HepG2 (cell line): ENCODE data around the gene CAPZB. TPM values are rescaled to one million over a fixed set of nuclear protein-coding genes. Genes with fewer than 3 reads are reported as not detected.

Experiments
- ATAC-seq: fragments of 200-7000 bp; cut with Tn5 transposase; 3 replicates; pipeline ENCODE4 v1.9.1; 2020; ENCODE audit warnings: mild to moderate bottlenecking, moderate library complexity
- BruUV-seq: library from RNA; stranded (reverse); fragments of 400-500 nt; replicated peaks from 2 replicates; lab custom pipeline; 2021; lab: Mats Ljungman, UMichigan
- CTCF ChIA-PET: fragments of 300-600 bp; formaldehyde crosslinking; extraction: SDS; loops from one replicate; lab custom pipeline; 2021; ENCODE audit warnings: low total read pairs, inconsistent platforms, low intra/inter-chr PET ratio; lab: Yijun Ruan, JAX
- POLR2A ChIA-PET: fragments of 350-600 bp; sonication (Branson Sonifier 250); formaldehyde crosslinking; loops from one replicate; lab custom pipeline; 2020; ENCODE audit warnings: antibody characterized with exemption, inconsistent platforms; lab: Yijun Ruan, JAX
- DNase-seq: peaks from one replicate; pipeline ENCODE4 v3.0.0-alpha.2; 2015; ENCODE audit warnings: low spot score
- FAIRE-seq: peaks from 3 replicates; lab custom pipeline; 2011; peaks lifted over from hg19 to GRCh38; lab: Jason Lieb, UNC
- H2AFZ ChIP-seq: one replicate; pipeline ENCODE4 v1.6.1; 2011; ENCODE audit warnings: low read length, inconsistent platforms
- H3K27ac ChIP-seq: fragments of 300-600 bp; 3 replicates; pipeline ENCODE4 v1.8.0; 2011; ENCODE audit warnings: mixed run types, mild to moderate bottlenecking, mixed read lengths, low read length, inconsistent platforms; ENCODE audit not compliant: insufficient read depth; ENCODE audit errors: extremely low read length
- H3K27me3 ChIP-seq, 2 experiments: fragments of 200-600 bp in 1 of 2; 2 replicates in 1 of 2; 3 replicates in 1 of 2; pipeline versions ENCODE4 v1.6.0 to v1.8.0; 2011; ENCODE audit warnings: low read length in 2 of 2, mild to moderate bottlenecking in 2 of 2, moderate library complexity in 2 of 2, inconsistent platforms in 1 of 2; ENCODE audit not compliant: insufficient read depth in 2 of 2, control insufficient read depth in 1 of 2
- H3K36me3 ChIP-seq, 2 experiments: fragments of 200-600 bp in 1 of 2; replicated peaks in 1 of 2; 2 replicates in 1 of 2; 3 replicates in 1 of 2; pipeline versions ENCODE4 v1.5.1 to v1.8.0; 2011; ENCODE audit warnings: low read length in 2 of 2, inconsistent platforms in 1 of 2; ENCODE audit not compliant: insufficient read depth in 2 of 2, control insufficient read depth in 1 of 2
- H3K4me1 ChIP-seq: 2 replicates; pipeline ENCODE4 v1.5.1; 2012; ENCODE audit warnings: low read length, inconsistent platforms; ENCODE audit not compliant: insufficient read depth
- H3K4me2 ChIP-seq: 2 replicates; pipeline ENCODE4 v1.6.0; 2011; ENCODE audit warnings: low read depth, low read length, inconsistent platforms
- H3K4me3 ChIP-seq, 3 experiments: fragments of 200-600 bp in 1 of 3; sonication (generic), shearing (Covaris generic) in 1 of 3; replicated peaks in 1 of 3; 2 replicates each; pipeline ENCODE4 v1.5.1; 2011 to 2016; ENCODE audit warnings: low read length in 3 of 3, inconsistent platforms in 2 of 3, low read depth in 2 of 3, mild to moderate bottlenecking in 2 of 3, control low read depth in 1 of 3, mixed read lengths in 1 of 3; ENCODE audit not compliant: insufficient read depth in 1 of 3
- H3K79me2 ChIP-seq: one replicate; pipeline ENCODE4 v1.6.1; 2011; ENCODE audit warnings: low read length, inconsistent platforms; ENCODE audit not compliant: insufficient read depth
- H3K9ac ChIP-seq: 2 replicates; pipeline ENCODE4 v1.6.0; 2011; ENCODE audit warnings: mild to moderate bottlenecking, low read depth, low read length, inconsistent platforms; ENCODE audit not compliant: insufficient read depth
- H3K9me3 ChIP-seq: 2 replicates; pipeline ENCODE4 v1.5.1; 2012; ENCODE audit warnings: mild to moderate bottlenecking, low read length
- H4K20me1 ChIP-seq: 2 replicates; pipeline ENCODE4 v1.6.0; 2011; ENCODE audit warnings: inconsistent platforms, mild to moderate bottlenecking, low read length, moderate library complexity; ENCODE audit not compliant: insufficient read depth
- CENPT ChIP-seq: sonication (generic); formaldehyde crosslinking; IDR thresholded peaks from 2 replicates; pipeline ENCODE4 v1.8.0; 2022; ENCODE audit warnings: low read depth, mild to moderate bottlenecking, moderate library complexity, missing genetic modification reagents
- ETV5 ChIP-seq: IDR thresholded peaks from 2 replicates; pipeline ENCODE4 v1.6.1; 2018; ENCODE audit warnings: missing biosample characterization, missing genetic modification reagents, inconsistent platforms, borderline replicate concordance
- JUND ChIP-seq: sonication (generic); formaldehyde crosslinking; IDR thresholded peaks from 2 replicates; pipeline ENCODE4 v1.8.0; 2022; ENCODE audit warnings: mild to moderate bottlenecking, missing genetic modification reagents
- RFX3 ChIP-seq: IDR thresholded peaks from 2 replicates; pipeline ENCODE4 v1.6.1; 2016; ENCODE audit warnings: missing biosample characterization, missing genetic modification reagents
- TCF12 ChIP-seq, 2 experiments: fragments of 450-650 bp in 1 of 2; sonication (generic) in 1 of 2; formaldehyde crosslinking in 1 of 2; IDR thresholded peaks; 2 replicates each; pipeline versions ENCODE4 v1.6.1 to v1.8.0; 2017 to 2022; ENCODE audit warnings: antibody characterized with exemption in 1 of 2, mild to moderate bottlenecking in 1 of 2, missing genetic modification reagents in 1 of 2, moderate library complexity in 1 of 2
- ZNF263 ChIP-seq: sonication (generic); formaldehyde crosslinking; IDR thresholded peaks from 2 replicates; pipeline ENCODE4 v1.4.0; 2020; ENCODE audit warnings: missing genetic modification reagents
- ZNF274 ChIP-seq: sonication (generic); formaldehyde crosslinking; IDR thresholded peaks from 2 replicates; pipeline ENCODE4 v1.5.1; 2020; ENCODE audit warnings: mild to moderate bottlenecking, missing genetic modification reagents
- ZNF44 ChIP-seq: sonication (generic); formaldehyde crosslinking; IDR thresholded peaks from 2 replicates; pipeline ENCODE4 v1.5.1; 2020; ENCODE audit warnings: mild to moderate bottlenecking, missing genetic modification reagents
- ZNF687 ChIP-seq: sonication (generic); formaldehyde crosslinking; IDR thresholded peaks from 2 replicates; pipeline ENCODE4 v1.5.1; 2020; ENCODE audit warnings: mild to moderate bottlenecking, missing genetic modification reagents, moderate library complexity
- ZNF691 ChIP-seq: sonication (generic); formaldehyde crosslinking; IDR thresholded peaks from 2 replicates; pipeline ENCODE4 v1.4.0; 2020; ENCODE audit warnings: missing genetic modification reagents, low read depth, mild to moderate bottlenecking, borderline replicate concordance
- WGBS: methylation state at CpG from one replicate; pipeline ENCODE4 v1.1.6; 2017; ENCODE audit warnings: low lambda C conversion rate; 5-methylcytosine and 5-hydroxymethylcytosine counted together
- in situ Hi-C: cut with HindIII; loops from 2 replicates; pipeline ENCODE4 v1.10.0; 2017; ENCODE audit warnings: low pct_unique_long_range_greater_than_20kb; ENCODE audit not compliant: extremely low pct_ligation_motif_present
- intact Hi-C: fragments of 100-400 bp; cut with micrococcal nuclease; formaldehyde crosslinking; loops from one replicate; pipeline ENCODE4 v1.10.0; 2022; ENCODE audit not compliant: unreplicated experiment
- polyA plus RNA-seq, 8 experiments: library from polyadenylated mRNA; depleted of rRNA in 3 of 8; stranded (reverse) in 7 of 8; unstranded in 1 of 8; fragments of >200 nt; fragmentation: Illumina TruSeq in 4 of 8; extraction: Trizol in 4 of 8; gene quantifications; 2 replicates each; pipeline versions ENCODE4 v1.2.1 to v1.2.3, GENCODE V29; 2011 to 2016; ENCODE audit warnings: low read depth in 4 of 8, missing spikeins in 1 of 8, mixed read lengths in 1 of 8; ENCODE audit not compliant: insufficient read depth in 1 of 8
- total RNA-seq, 5 experiments: library from RNA; depleted of rRNA; stranded (reverse); fragments of >200 nt; fragmentation: Illumina TruSeq; extraction: Trizol; gene quantifications; 2 replicates each; pipeline ENCODE4 v1.2.3, GENCODE V29; 2016; ENCODE audit warnings: low read depth in 1 of 5
- TF ChIP-seq, protein P1 (sequence below): sonication (generic); formaldehyde crosslinking; IDR thresholded peaks from 2 replicates; pipeline ENCODE4 v1.5.1; 2020; ENCODE audit warnings: mild to moderate bottlenecking, moderate library complexity, missing genetic modification reagents
- TF ChIP-seq, protein P2 (sequence below): sonication (generic); formaldehyde crosslinking; IDR thresholded peaks from 2 replicates; pipeline ENCODE4 v1.5.0; 2020; ENCODE audit warnings: mild to moderate bottlenecking, missing genetic modification reagents, moderate library complexity

The CAPZB gene
- total and polyA plus RNA-seq, 2 of the 13 experiments (the other 11 are each of a cell fraction or from before 2014, with no cell fraction given): 58.9 to 76.9 TPM

- H2AFZ ChIP-seq: no peak overlapping the region
- H3K4me2 ChIP-seq: no peak overlapping the region
- CTCF ChIA-PET: interaction anchor here (1.2 to 1.4 kb wide), 3 partner anchors 45 to 312 kb away, joined by 3 to 4 read pairs (median 4); no protein-coding TSS in a partner anchor
- H3K9me3 ChIP-seq: no peaks in the 10 kb centered on the region
- no peak overlapping the region for H3K4me3 ChIP-seq
- H3K27me3 ChIP-seq: no peaks in the 10 kb centered on the region
- H3K4me1 ChIP-seq: peaks cover 36% of the 10 kb centered on the region
- H3K9ac ChIP-seq: no peak overlapping the region
- WGBS: 79% methylated on average over 18 of the region's 25 CpGs
- no peaks in the 10 kb centered on the region for H3K79me2 ChIP-seq
- no peak overlapping the region for H3K27ac ChIP-seq
- FAIRE-seq: peak; percentile 82
- peak; percentile 8; the same call in 2 of the 3 replicates for ATAC-seq
- intact Hi-C loops: no loop called here
- H3K36me3 ChIP-seq: peaks cover 25 to 30% of the 10 kb centered on the region in 2 experiments; a peak in 4 of 5 replicates
- H4K20me1 ChIP-seq: no peaks in the 10 kb centered on the region
- in situ Hi-C loops: loop anchor here (5.0 kb wide), 2 partner anchors 46 to 306 kb away; no protein-coding TSS in a partner anchor
- peak; percentile 48 for DNase-seq
- POLR2A ChIA-PET: no interaction called here
- BruUV-seq: no TSS peak
- TF ChIP-seq ZNF687 (CRISPR knock-in tag): peak; percentile 43
- TF ChIP-seq RFX3 (CRISPR knock-in tag): no peak
- TF ChIP-seq JUND (CRISPR knock-in tag): no peak
- peak; percentile 89 for TF ChIP-seq ZNF263
- TF ChIP-seq ETV5 (CRISPR knock-in tag): no peak
- TF ChIP-seq, protein P1, sequence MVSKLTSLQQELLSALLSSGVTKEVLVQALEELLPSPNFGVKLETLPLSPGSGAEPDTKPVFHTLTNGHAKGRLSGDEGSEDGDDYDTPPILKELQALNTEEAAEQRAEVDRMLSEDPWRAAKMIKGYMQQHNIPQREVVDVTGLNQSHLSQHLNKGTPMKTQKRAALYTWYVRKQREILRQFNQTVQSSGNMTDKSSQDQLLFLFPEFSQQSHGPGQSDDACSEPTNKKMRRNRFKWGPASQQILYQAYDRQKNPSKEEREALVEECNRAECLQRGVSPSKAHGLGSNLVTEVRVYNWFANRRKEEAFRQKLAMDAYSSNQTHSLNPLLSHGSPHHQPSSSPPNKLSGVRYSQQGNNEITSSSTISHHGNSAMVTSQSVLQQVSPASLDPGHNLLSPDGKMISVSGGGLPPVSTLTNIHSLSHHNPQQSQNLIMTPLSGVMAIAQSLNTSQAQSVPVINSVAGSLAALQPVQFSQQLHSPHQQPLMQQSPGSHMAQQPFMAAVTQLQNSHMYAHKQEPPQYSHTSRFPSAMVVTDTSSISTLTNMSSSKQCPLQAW: no peak
- TF ChIP-seq ZNF274 (CRISPR knock-in tag): 0 out of 2 replicates have a peak, but pooled peaks have one; percentile 24
- TF ChIP-seq TCF12 (IDR thresholded peaks at IDR 0.05): no peak
- no peak for TF ChIP-seq TCF12 (CRISPR knock-in tag; IDR thresholded peaks at IDR 0.05)
- TF ChIP-seq, protein P2, sequence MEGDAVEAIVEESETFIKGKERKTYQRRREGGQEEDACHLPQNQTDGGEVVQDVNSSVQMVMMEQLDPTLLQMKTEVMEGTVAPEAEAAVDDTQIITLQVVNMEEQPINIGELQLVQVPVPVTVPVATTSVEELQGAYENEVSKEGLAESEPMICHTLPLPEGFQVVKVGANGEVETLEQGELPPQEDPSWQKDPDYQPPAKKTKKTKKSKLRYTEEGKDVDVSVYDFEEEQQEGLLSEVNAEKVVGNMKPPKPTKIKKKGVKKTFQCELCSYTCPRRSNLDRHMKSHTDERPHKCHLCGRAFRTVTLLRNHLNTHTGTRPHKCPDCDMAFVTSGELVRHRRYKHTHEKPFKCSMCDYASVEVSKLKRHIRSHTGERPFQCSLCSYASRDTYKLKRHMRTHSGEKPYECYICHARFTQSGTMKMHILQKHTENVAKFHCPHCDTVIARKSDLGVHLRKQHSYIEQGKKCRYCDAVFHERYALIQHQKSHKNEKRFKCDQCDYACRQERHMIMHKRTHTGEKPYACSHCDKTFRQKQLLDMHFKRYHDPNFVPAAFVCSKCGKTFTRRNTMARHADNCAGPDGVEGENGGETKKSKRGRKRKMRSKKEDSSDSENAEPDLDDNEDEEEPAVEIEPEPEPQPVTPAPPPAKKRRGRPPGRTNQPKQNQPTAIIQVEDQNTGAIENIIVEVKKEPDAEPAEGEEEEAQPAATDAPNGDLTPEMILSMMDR (CRISPR knock-in tag): peak; percentile 72
- TF ChIP-seq ZNF44 (CRISPR knock-in tag): 0 out of 2 replicates have a peak, but pooled peaks have one; percentile 38
- no peak for TF ChIP-seq ZNF691 (CRISPR knock-in tag)
- TF ChIP-seq CENPT (CRISPR knock-in tag): no peak
These were observed 143.9 kb downstream of the CAPZB start for GRCh38 chr1:19341201-19342061.
